NCI-H2171 treated with DMSO at 0.1 percent for 48 hours (cell line): ENCODE results near the gene DOCK9.

ENCODE experiments used
- DNase-seq: peaks from one replicate; lab custom pipeline; 2025; lab: John Stamatoyannopoulos, UW

The DOCK9 gene

GRCh38 chr13:98945863-98946605, 31.8 kb downstream of the DOCK9 start:
- no peak for DNase-seq

GRCh38 chr13:98944336-98944735, 33.5 kb downstream of the DOCK9 start:
- no peak for DNase-seq

GRCh38 chr13:98942997-98943396, 34.9 kb downstream of the DOCK9 start:
- no peak for DNase-seq

- DNase-seq = no peak
These were observed 35.4 kb downstream of the DOCK9 start for GRCh38 chr13:98942485-98942884.

GRCh38 chr13:98941536-98941935, 36.3 kb downstream of the DOCK9 start:
- DNase-seq = no peak

- no peak for DNase-seq
These were observed 36.7 kb downstream of the DOCK9 start for GRCh38 chr13:98941126-98941525.

GRCh38 chr13:98940325-98941001, 37.4 kb downstream of the DOCK9 start:
- no peak for DNase-seq

- no peak for DNase-seq
These were observed 38.1 kb downstream of the DOCK9 start for GRCh38 chr13:98939660-98940191.

- DNase-seq = peak; percentile 64
These were observed 39.1 kb downstream of the DOCK9 start for GRCh38 chr13:98938801-98939200.

GRCh38 chr13:98937911-98938381, 39.9 kb downstream of the DOCK9 start:
- DNase-seq = peak; percentile 32

- no peak for DNase-seq
These were observed 43.6 kb downstream of the DOCK9 start for GRCh38 chr13:98934243-98934642.

- no peak for DNase-seq
These were observed 47.7 kb downstream of the DOCK9 start for GRCh38 chr13:98930151-98930591.

GRCh38 chr13:98927951-98928927, 49.6 kb downstream of the DOCK9 start:
- DNase-seq = no peak

- DNase-seq = no peak
These were observed 51.9 kb downstream of the DOCK9 start for GRCh38 chr13:98925949-98926348.

GRCh38 chr13:98923641-98924397, 54.0 kb downstream of the DOCK9 start:
- DNase-seq = peak; percentile 55

GRCh38 chr13:98922306-98922705, 55.6 kb downstream of the DOCK9 start:
- DNase-seq = no peak

- no peak for DNase-seq
These were observed 56.1 kb downstream of the DOCK9 start for GRCh38 chr13:98921786-98922185.

GRCh38 chr13:98921015-98921580, 56.8 kb downstream of the DOCK9 start:
- no peak for DNase-seq

GRCh38 chr13:98919566-98919965, 58.3 kb downstream of the DOCK9 start:
- no peak for DNase-seq

- DNase-seq = no peak
These were observed 59.1 kb downstream of the DOCK9 start for GRCh38 chr13:98918771-98919170.

- no peak for DNase-seq
These were observed 60.7 kb downstream of the DOCK9 start for GRCh38 chr13:98917116-98917515.
